M059J (cell line): ENCODE measurements around the gene CHCHD1. TPM values are rescaled to one million over a fixed set of nuclear protein-coding genes. Genes with fewer than 3 reads are reported as not detected.
"Not testable (repeated sequence)": the region's sequence is repeated elsewhere in the genome, so short reads cannot be mapped to it uniquely, and the experiment has no call there.

Experiments used
- DNase-seq: peaks from one replicate; pipeline ENCODE4 v3.0.0-alpha.2; 2012; ENCODE audit warnings: low read depth
- total RNA-seq: library from RNA; depleted of rRNA; stranded (reverse); fragments of >200 nt; shearing (Covaris generic); gene quantifications from 2 replicates; pipeline ENCODE4 v1.2.3, GENCODE V29; 2014

CHCHD1 gene
- total RNA-seq, 1 experiment from 2014 or later = 62.3 TPM

- no peak for DNase-seq
Observed at GRCh38 chr10:73768881-73769280, 13.0 kb upstream of the CHCHD1 start.

GRCh38 chr10:73769396-73769795 is 12.5 kb upstream of the CHCHD1 start:
- DNase-seq = no peak

GRCh38 chr10:73771722-73772280 is 10.0 kb upstream of the CHCHD1 start:
- no peak for DNase-seq

GRCh38 chr10:73772281-73773151 is 9.3 kb upstream of the CHCHD1 start:
- DNase-seq = peak; percentile 84

GRCh38 chr10:73773152-73773879 is 8.5 kb upstream of the CHCHD1 start:
- no peak for DNase-seq

- peak; percentile 54 for DNase-seq
Observed at GRCh38 chr10:73774637-73775036, 7.2 kb upstream of the CHCHD1 start.

- DNase-seq = no peak
Observed at GRCh38 chr10:73779018-73779417, 2.8 kb upstream of the CHCHD1 start.

GRCh38 chr10:73779539-73780197 is 2.2 kb upstream of the CHCHD1 start:
- DNase-seq = no peak

- DNase-seq = no peak
Observed at GRCh38 chr10:73780301-73780700, 1.5 kb upstream of the CHCHD1 start.

- no peak for DNase-seq
Observed at GRCh38 chr10:73780966-73781365, 882 bp upstream of the CHCHD1 start.

- no peak for DNase-seq
Observed at GRCh38 chr10:73781548-73781878, 335 bp upstream of the CHCHD1 start.

- no peak for DNase-seq
Observed at GRCh38 chr10:73782749-73783085, 869 bp downstream of the CHCHD1 start.

- peak; percentile 95 for DNase-seq
Observed at GRCh38 chr10:73785211-73785720, 3.4 kb downstream of the CHCHD1 start, which contains the start of gene ZSWIM8. ZSWIM8 (plus strand) TSS chr10:73785606; CDS start chr10:73785879, 273 bp downstream.

- DNase-seq = peak; percentile 58
Observed at GRCh38 chr10:73785721-73786511, 4.1 kb downstream of the CHCHD1 start.

- no peak for DNase-seq
Observed at GRCh38 chr10:73786512-73786885, 4.7 kb downstream of the CHCHD1 start.

GRCh38 chr10:73787031-73787800 is 5.4 kb downstream of the CHCHD1 start:
- not testable (repeated sequence) for DNase-seq

GRCh38 chr10:73788864-73789658 is 7.2 kb downstream of the CHCHD1 start:
- DNase-seq = no peak

GRCh38 chr10:73789659-73790055 is 7.8 kb downstream of the CHCHD1 start:
- no peak for DNase-seq

GRCh38 chr10:73790886-73791625 is 9.2 kb downstream of the CHCHD1 start:
- no peak for DNase-seq
